Panc1 (cell line): ENCODE results near the gene GRK1.

Experiments
- POLR2AphosphoS5 ChIP-seq: IDR thresholded peaks from 2 replicates; pipeline ENCODE4 v1.6.1; 2012; ENCODE audit warnings: mild to moderate bottlenecking, low read depth, low read length, moderate library complexity
- TF ChIP-seq, protein P1 (sequence below): fragments of 450-650 bp; IDR thresholded peaks from 2 replicates; pipeline ENCODE4 v1.5.1; 2017; ENCODE audit warnings: mild to moderate bottlenecking
- TF ChIP-seq, protein P2 (sequence below), 2 experiments: IDR thresholded peaks; 2 replicates each; pipeline ENCODE4 v1.6.1; 2011 to 2012; ENCODE audit warnings: low read depth in 2 of 2, control low read depth in 1 of 2, low read length in 1 of 2, mild to moderate bottlenecking in 1 of 2, moderate library complexity in 1 of 2; ENCODE audit not compliant: insufficient read depth in 1 of 2

DNA sequence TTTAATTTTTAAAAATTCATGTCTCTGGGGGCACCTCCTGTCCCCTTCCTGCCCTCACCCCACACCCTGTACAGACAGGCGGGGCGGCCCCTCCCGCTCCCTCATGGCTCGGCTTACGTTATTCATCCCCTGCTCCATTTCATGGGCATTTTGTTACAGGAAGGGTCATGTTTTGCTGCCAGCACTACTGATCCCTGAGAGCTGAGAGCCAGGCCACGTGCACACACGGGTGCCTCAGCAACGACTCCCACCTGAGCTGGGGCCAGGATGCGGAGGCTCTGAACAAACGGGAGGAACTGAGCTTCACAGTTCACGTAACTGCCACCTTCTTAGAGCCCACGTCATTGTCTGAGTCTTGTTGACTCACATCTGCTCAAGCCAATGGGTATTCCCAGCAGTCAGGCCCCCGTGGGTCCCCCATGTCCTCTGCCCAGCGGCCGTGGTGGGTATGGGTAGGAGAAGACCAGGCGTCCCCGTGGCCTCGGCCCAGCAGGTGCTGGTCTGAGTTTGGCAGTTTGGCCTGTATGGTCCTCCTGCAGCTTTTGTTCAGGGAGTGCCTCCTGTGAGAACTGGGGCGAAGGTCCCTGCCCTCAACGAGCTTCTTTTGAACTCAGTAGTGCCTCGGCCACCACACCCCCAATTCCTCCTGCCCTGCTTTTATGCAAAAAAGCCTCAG is 75.6 kb downstream of the GRK1 start:
- TF ChIP-seq, protein P1, sequence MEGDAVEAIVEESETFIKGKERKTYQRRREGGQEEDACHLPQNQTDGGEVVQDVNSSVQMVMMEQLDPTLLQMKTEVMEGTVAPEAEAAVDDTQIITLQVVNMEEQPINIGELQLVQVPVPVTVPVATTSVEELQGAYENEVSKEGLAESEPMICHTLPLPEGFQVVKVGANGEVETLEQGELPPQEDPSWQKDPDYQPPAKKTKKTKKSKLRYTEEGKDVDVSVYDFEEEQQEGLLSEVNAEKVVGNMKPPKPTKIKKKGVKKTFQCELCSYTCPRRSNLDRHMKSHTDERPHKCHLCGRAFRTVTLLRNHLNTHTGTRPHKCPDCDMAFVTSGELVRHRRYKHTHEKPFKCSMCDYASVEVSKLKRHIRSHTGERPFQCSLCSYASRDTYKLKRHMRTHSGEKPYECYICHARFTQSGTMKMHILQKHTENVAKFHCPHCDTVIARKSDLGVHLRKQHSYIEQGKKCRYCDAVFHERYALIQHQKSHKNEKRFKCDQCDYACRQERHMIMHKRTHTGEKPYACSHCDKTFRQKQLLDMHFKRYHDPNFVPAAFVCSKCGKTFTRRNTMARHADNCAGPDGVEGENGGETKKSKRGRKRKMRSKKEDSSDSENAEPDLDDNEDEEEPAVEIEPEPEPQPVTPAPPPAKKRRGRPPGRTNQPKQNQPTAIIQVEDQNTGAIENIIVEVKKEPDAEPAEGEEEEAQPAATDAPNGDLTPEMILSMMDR, result no peak
- TF ChIP-seq POLR2AphosphoS5, result no peak
- TF ChIP-seq, protein P2, sequence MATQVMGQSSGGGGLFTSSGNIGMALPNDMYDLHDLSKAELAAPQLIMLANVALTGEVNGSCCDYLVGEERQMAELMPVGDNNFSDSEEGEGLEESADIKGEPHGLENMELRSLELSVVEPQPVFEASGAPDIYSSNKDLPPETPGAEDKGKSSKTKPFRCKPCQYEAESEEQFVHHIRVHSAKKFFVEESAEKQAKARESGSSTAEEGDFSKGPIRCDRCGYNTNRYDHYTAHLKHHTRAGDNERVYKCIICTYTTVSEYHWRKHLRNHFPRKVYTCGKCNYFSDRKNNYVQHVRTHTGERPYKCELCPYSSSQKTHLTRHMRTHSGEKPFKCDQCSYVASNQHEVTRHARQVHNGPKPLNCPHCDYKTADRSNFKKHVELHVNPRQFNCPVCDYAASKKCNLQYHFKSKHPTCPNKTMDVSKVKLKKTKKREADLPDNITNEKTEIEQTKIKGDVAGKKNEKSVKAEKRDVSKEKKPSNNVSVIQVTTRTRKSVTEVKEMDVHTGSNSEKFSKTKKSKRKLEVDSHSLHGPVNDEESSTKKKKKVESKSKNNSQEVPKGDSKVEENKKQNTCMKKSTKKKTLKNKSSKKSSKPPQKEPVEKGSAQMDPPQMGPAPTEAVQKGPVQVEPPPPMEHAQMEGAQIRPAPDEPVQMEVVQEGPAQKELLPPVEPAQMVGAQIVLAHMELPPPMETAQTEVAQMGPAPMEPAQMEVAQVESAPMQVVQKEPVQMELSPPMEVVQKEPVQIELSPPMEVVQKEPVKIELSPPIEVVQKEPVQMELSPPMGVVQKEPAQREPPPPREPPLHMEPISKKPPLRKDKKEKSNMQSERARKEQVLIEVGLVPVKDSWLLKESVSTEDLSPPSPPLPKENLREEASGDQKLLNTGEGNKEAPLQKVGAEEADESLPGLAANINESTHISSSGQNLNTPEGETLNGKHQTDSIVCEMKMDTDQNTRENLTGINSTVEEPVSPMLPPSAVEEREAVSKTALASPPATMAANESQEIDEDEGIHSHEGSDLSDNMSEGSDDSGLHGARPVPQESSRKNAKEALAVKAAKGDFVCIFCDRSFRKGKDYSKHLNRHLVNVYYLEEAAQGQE (IDR thresholded peaks at IDR 0.05; ENCODE audit: insufficient read depth in 1 of 2, low read depth in 2 of 2, low read length in 1 of 2), result no peak
